IMR-90 (cell line): ENCODE results near the gene GUCY2F. TPM values are rescaled to one million over a fixed set of nuclear protein-coding genes. Genes with fewer than 3 reads are reported as not detected.

Source experiments
- ATAC-seq: fragments of 200-7000 bp; cut with Tn5 transposase; 2 replicates; pipeline ENCODE4 v1.9.1; 2020; ENCODE audit warnings: low read depth, mild to moderate bottlenecking, moderate library complexity
- BruUV-seq: library from RNA; stranded (reverse); fragments of 400-500 nt; replicated peaks from 2 replicates; lab custom pipeline; 2021; lab: Mats Ljungman, UMichigan
- CTCF ChIA-PET: fragments of 300-600 bp; formaldehyde crosslinking; extraction: SDS; loops from one replicate; lab custom pipeline; 2021; ENCODE audit warnings: antibody characterized with exemption; lab: Yijun Ruan, JAX
- POLR2A ChIA-PET: fragments of 300-600 bp; sonication (Branson Sonifier 250); formaldehyde crosslinking; loops from one replicate; lab custom pipeline; 2022; ENCODE audit warnings: antibody characterized with exemption; ENCODE audit not compliant: unreplicated experiment; lab: Charles Lee
- DNase-seq: peaks from one replicate; pipeline ENCODE4 v3.0.0; 2013
- H2AFZ ChIP-seq: replicated peaks from 2 replicates; pipeline ENCODE3; 2013; ENCODE audit warnings: low read length, mild to moderate bottlenecking; ENCODE audit not compliant: poor library complexity
- H2AK5ac ChIP-seq: 2 replicates; pipeline ENCODE4 v1.6.1; 2013; ENCODE audit warnings: low read depth, low read length, inconsistent platforms
- H2AK9ac ChIP-seq: replicated peaks from 2 replicates; pipeline ENCODE3; 2013; ENCODE audit warnings: mild to moderate bottlenecking, low read depth, low read length, moderate library complexity; ENCODE audit not compliant: poor library complexity
- H2BK120ac ChIP-seq: 2 replicates; pipeline ENCODE4 v1.6.1; 2013; ENCODE audit warnings: low read depth, low read length, inconsistent platforms
- H2BK15ac ChIP-seq: 3 replicates; pipeline ENCODE4 v1.6.1; 2013; ENCODE audit warnings: low read depth, low read length, inconsistent platforms
- H2BK20ac ChIP-seq: 2 replicates; pipeline ENCODE4 v1.6.1; 2013; ENCODE audit warnings: low read depth, mild to moderate bottlenecking, inconsistent platforms, low read length, moderate library complexity
- H2BK5ac ChIP-seq: 2 replicates; pipeline ENCODE4 v1.6.1; 2013; ENCODE audit warnings: mild to moderate bottlenecking, low read depth, low read length, inconsistent platforms; ENCODE audit not compliant: poor library complexity, severe bottlenecking
- H3K14ac ChIP-seq: replicated peaks from 2 replicates; pipeline ENCODE4 v1.6.1; 2013; ENCODE audit warnings: low read depth, low read length, inconsistent platforms
- H3K18ac ChIP-seq: 2 replicates; pipeline ENCODE4 v1.6.1; 2013; ENCODE audit warnings: low read depth, low read length, control low read depth
- H3K23ac ChIP-seq: 2 replicates; pipeline ENCODE4 v1.6.1; 2013; ENCODE audit warnings: low read depth, low read length, inconsistent platforms
- H3K27ac ChIP-seq: 2 replicates; pipeline ENCODE4 v1.5.1; 2013; ENCODE audit warnings: mild to moderate bottlenecking, control low read depth, low read length; ENCODE audit not compliant: insufficient read depth
- H3K27me3 ChIP-seq: 2 replicates; pipeline ENCODE4 v1.6.1; 2013; ENCODE audit warnings: low read length; ENCODE audit not compliant: control insufficient read depth, insufficient read depth
- H3K36me3 ChIP-seq: 2 replicates; pipeline ENCODE4 v1.6.1; 2013; ENCODE audit warnings: low read length, mixed read lengths; ENCODE audit not compliant: control insufficient read depth, insufficient read depth
- H3K4ac ChIP-seq: 2 replicates; pipeline ENCODE4 v1.6.1; 2013; ENCODE audit warnings: low read depth, low read length, inconsistent platforms
- H3K4me1 ChIP-seq: 2 replicates; pipeline ENCODE4 v1.6.1; 2013; ENCODE audit warnings: low read length, mixed read lengths; ENCODE audit not compliant: control insufficient read depth, insufficient read depth
- H3K4me2 ChIP-seq: 2 replicates; pipeline ENCODE4 v1.6.1; 2013; ENCODE audit warnings: low read depth, mild to moderate bottlenecking, control low read depth, low read length, moderate library complexity
- H3K4me3 ChIP-seq: 2 replicates; pipeline ENCODE4 v1.5.1; 2013; ENCODE audit warnings: low read depth, mild to moderate bottlenecking, control low read depth, low read length, moderate library complexity; ENCODE audit not compliant: insufficient read depth
- H3K56ac ChIP-seq: 2 replicates; pipeline ENCODE4 v1.6.1; 2013; ENCODE audit warnings: low read length, inconsistent platforms; ENCODE audit not compliant: insufficient read depth; ENCODE audit errors: extremely low read depth
- H3K79me1 ChIP-seq, 2 experiments: 2 replicates each; pipeline ENCODE4 v1.6.1; 2013; ENCODE audit warnings: low read length in 2 of 2, inconsistent platforms in 1 of 2, low read depth in 1 of 2
- H3K9ac ChIP-seq: 2 replicates; pipeline ENCODE4 v1.6.1; 2013; ENCODE audit warnings: low read depth, low read length, control low read depth
- H3K9me1 ChIP-seq: 2 replicates; pipeline ENCODE4 v1.6.1; 2013; ENCODE audit warnings: low read length, inconsistent platforms; ENCODE audit not compliant: insufficient read depth
- H3K9me3 ChIP-seq: 2 replicates; pipeline ENCODE4 v1.6.1; 2013; ENCODE audit warnings: low read length; ENCODE audit not compliant: control insufficient read depth, insufficient read depth
- H4K20me1 ChIP-seq: 2 replicates; pipeline ENCODE4 v1.6.1; 2013; ENCODE audit warnings: low read length, inconsistent platforms; ENCODE audit not compliant: insufficient read depth
- H4K5ac ChIP-seq: 2 replicates; pipeline ENCODE4 v1.6.1; 2013; ENCODE audit warnings: mild to moderate bottlenecking, low read depth, low read length, control low read depth
- H4K8ac ChIP-seq, 2 experiments: 2 replicates each; pipeline ENCODE4 v1.6.1; 2013; ENCODE audit warnings: low read depth in 2 of 2, low read length in 2 of 2, control low read depth in 1 of 2, inconsistent platforms in 1 of 2
- H4K91ac ChIP-seq: 2 replicates; pipeline ENCODE4 v1.6.1; 2013; ENCODE audit warnings: low read depth, low read length, inconsistent platforms; ENCODE audit not compliant: insufficient read depth
- USF2 ChIP-seq: fragments of 150-350 bp; IDR thresholded peaks from 2 replicates; pipeline ENCODE4 v1.6.1; 2017; ENCODE audit warnings: mild to moderate bottlenecking, antibody characterized with exemption, low read length, low read depth
- WGBS, 2 experiments: methylation state at CpG; one replicate each; pipeline versions ENCODE4 v1.1.5 to v1.1.7; 2013; ENCODE audit warnings: missing lambda C conversion rate in 2 of 2; ENCODE audit not compliant: insufficient read length in 1 of 2; ENCODE audit errors: extremely low coverage in 2 of 2; 5-methylcytosine and 5-hydroxymethylcytosine counted together
- dilution Hi-C: fragments of 300-500 bp; cut with HindIII; formaldehyde crosslinking; loops from one replicate; pipeline ENCODE4 v1.14.3; 2018; ENCODE audit warnings: low sequenced_read_pairs; ENCODE audit not compliant: unreplicated experiment
- in situ Hi-C: fragments of 300-500 bp; cut with MboI; formaldehyde crosslinking; loops from 3 replicates; pipeline ENCODE4 v1.14.3; 2019; ENCODE audit warnings: low sequenced_read_pairs, inconsistent platforms, mixed read lengths
- intact Hi-C: fragments of 100-400 bp; cut with micrococcal nuclease; formaldehyde crosslinking; loops from 2 replicates; pipeline ENCODE4 v1.10.0; 2022
- polyA plus RNA-seq, 3 experiments: library from polyadenylated mRNA; depleted of rRNA; stranded (reverse); fragments of >200 nt; gene quantifications; 2 replicates each; pipeline ENCODE4 v1.2.3, GENCODE V29; 2012; ENCODE audit warnings: low replicate concordance in 1 of 3
- total RNA-seq: library from RNA; depleted of rRNA; stranded (reverse); fragments of >200 nt; gene quantifications from 2 replicates; pipeline ENCODE4 v1.2.3, GENCODE V29; 2012

The GUCY2F gene
- total and polyA plus RNA-seq, 2 of the 4 experiments (the other 2 are of a cell fraction): not detected

GRCh38 chrX:109390556-109390955, 91.3 kb downstream of the GUCY2F start:
- ATAC-seq: no peak
- Histone ChIP-seq H3K79me1 (no peaks in the 10 kb centered on the region), H2BK20ac (no peak overlapping the region), H3K27ac (no peak overlapping the region), H3K56ac (no peak overlapping the region), H2BK15ac (no peak overlapping the region), H2AK9ac (no peak overlapping the region), H2AFZ (no peak overlapping the region), H3K36me3 (no peaks in the 10 kb centered on the region), H3K4me1 (no peaks in the 10 kb centered on the region), H4K91ac (no peak overlapping the region), H4K20me1 (no peaks in the 10 kb centered on the region), H2AK5ac (no peak overlapping the region), H3K18ac (no peak overlapping the region), H2BK5ac (no peak overlapping the region), H3K9me1 (no peaks in the 10 kb centered on the region; the same call in 1 of the 2 replicates), H3K27me3 (peaks cover 11% of the 10 kb centered on the region), H3K23ac (no peak overlapping the region), H4K8ac (no peak overlapping the region), H3K4me2 (no peak overlapping the region), H3K9me3 (no peaks in the 10 kb centered on the region), H3K14ac (no peak overlapping the region), H4K5ac (no peak overlapping the region), H2BK120ac (no peak overlapping the region), H3K4me3 (no peak overlapping the region), H3K4ac (no peak overlapping the region), H3K9ac (no peak overlapping the region)
- dilution Hi-C loops: no loop called here
- TF ChIP-seq USF2: no peak
- no peak for DNase-seq
- BruUV-seq: no TSS peak
- ChIA-PET POLR2A (no interaction called here), CTCF (no interaction called here)
- in situ Hi-C loops: no loop called here
- intact Hi-C loops: no loop called here
- 20% methylated on average over 1 of the region's 2 CpGs; no CpG with 5 or more reads in 1 of the 2 experiments for WGBS, 2 experiments
